ENCODE data around the gene ZWINT.

- TF ChIP-seq EP300 (IDR thresholded peaks at IDR 0.05), result no peak
- no peak for TF ChIP-seq CTCF (IDR thresholded peaks at IDR 0.05)
- no peak for TF ChIP-seq POLR2A (IDR thresholded peaks at IDR 0.05)
These were observed 14.1 kb downstream of the ZWINT start for GRCh38 chr10:56346845-56347415.

Measured in ovary (tissue), 3 donors.